Hematopoietic multipotent progenitor cell (in vitro differentiated cells): ENCODE measurements around the gene TMIGD3. TPM values are rescaled to one million over a fixed set of nuclear protein-coding genes. Genes with fewer than 3 reads are reported as not detected.
A peak's percentile ranks its signal among the peaks of the same experiment; 100 is the strongest.

ENCODE experiments used
- DNase-seq, 3 donors: peaks; one replicate each; pipeline ENCODE4 v3.0.0-alpha.2; 2011 to 2015; ENCODE audit warnings: low read depth in 2 of 3, low spot score in 2 of 3
- small RNA-seq: library from RNA; depleted of rRNA; stranded (forward); fragments of <200 nt; gene quantifications from one replicate; pipeline ENCODE3, GENCODE V24; 2012
- total RNA-seq: library from RNA; depleted of rRNA; stranded (reverse); fragments of >200 nt; gene quantifications from one replicate; pipeline ENCODE4 v1.2.3, GENCODE V29; 2012

Gene TMIGD3
- total RNA-seq, 1 donor, result 0.27 TPM

DNA sequence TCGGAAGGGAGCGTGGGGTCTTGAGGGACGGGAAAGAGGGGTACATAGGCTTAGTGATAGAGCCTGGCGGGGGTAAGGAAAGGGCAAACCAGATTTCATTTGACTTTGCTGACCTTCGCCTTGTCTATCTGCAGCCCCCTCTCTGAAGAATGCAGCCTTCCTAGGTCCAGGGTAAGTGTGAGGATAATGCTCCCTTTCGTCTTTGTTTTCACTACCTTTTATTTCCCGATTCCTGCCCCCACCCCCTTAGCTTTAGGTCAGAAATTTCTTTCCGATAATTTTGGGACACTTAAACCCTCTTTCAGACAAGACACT, 53.8 kb downstream of the TMIGD3 start:
- DNase-seq, result no peak

DNA sequence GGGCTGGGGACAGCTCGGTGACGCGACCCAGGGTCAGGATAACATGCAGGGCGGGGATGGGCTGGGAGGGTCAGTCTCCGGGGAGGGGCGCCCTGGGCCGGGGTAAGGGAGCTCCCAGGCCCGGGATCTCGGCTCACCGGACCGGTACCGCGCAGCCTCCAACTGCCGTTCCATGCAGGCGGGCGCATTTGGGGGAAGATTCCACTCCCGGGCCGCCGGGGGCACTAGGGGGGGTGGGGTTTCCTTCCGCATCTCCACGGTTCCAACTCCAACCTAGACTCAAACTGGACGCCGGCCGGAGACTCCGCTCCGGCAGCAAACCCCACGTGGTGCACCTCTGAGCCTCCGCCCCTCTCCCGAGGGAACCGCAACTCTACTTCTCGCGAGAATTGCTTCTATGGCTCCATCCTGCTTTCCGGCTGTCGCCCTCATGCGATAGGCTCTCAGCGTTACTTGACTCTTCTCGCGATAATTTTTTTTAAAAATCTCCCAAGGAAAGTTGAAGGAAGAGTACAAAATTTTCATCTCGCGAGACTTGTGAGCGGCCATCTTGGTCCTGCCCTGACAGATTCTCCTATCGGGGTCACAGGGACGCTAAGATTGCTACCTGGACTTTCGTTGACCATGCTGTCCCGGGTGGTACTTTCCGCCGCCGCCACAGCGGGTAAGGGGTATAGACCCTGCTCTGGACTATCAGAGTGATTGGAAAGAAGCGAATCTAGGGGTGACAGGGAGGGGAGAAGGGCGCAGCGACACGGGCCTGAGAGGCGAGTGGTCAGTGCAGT, 54.3 kb downstream of the TMIGD3 start, which contains the start of the genes ATP5PB and WDR77:
ATP5PB (plus strand) TSS at position 547 of the 785 bp plus-strand sequence; CDS start at position 625, 78 bp downstream.
WDR77 (minus strand) TSS at position 339 of the 785 bp plus-strand sequence; CDS start at position 252, 87 bp downstream.
- DNase-seq, result peak; percentile 78 to 99 (median 98)

DNA sequence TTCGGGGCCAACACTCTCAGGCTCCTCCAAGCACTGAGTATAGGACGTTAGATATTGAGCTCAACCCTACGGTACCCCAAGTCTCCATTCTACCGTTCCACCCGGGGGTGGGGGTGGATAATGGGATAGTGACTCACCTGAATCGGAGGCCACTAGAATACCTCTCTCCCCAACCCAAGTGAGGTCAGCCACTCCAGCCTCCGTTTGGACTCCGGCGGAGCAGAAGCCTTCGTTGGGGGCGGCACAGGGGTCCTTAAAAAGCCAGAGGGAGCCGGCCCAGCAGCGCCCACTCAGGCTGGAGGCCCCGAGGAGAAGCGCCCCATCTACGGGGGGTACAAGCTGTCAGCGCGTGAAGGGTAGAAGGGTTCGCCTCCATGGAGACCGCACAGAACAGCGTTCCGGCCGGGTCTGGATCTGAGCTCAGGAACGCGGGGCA, 54.9 kb downstream of the TMIGD3 start:
- peak in 1 of 3 donors; percentile 43 for DNase-seq

DNA sequence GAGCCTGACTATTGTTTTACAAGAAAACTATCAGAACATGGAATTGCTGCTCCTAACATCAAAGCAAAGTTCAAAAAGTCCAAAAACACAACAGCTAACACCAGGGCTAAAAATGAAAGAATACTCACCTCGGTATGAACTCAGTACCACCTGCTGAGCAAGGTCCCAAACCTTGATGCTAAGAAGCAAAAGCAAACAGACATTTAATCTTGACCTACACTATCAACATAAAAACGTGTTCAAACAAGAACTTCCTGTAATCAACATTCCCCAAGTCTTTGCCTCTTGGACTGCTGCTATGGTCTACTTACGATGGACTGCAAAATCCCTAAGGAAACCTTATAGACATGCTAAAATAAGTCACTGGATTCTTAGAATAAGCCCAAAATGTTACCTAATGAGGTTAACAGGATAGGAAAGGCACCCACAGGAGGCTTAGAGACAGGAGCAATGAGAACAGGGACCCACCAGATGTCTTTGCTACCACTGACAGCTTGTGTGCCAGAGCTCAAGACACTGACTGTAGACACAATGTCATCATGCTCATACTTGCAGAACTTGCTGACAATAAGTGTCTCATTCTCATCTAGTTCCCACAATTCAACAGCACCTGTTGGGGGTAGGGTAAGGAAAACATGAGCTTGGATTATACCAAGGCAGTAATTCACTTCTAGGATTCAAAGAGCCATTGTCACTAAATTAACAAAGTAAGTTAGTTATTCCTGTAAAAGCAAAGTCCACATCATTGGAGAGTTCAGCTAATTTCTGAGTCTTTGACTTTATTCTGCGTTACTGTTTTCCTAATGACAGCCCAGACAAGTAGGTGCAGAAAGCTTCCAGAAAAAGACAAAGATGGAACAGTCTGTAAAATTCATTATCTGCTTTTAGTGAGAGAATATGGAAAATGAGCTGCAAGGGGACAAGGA, 56.2 kb downstream of the TMIGD3 start:
- DNase-seq, result no peak

DNA sequence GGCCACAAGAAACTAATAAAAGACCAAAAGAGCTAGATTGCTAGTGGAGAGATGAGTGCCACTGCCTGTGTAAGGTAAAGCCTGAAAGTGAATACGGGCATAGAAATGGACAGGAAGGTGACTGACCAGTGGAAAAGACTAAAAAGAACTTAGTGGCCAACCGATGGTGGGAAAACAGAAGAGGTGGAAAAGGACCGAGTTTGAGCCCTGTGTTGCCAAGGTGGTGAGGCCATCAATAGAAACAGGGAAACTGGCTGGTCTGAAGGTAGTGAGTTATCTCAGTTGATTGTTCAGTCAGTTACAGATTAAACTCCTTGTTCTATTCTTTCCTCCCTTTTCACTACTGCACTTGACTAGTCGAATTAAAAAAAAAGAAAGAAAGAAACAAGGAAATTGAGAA, 56.9 kb downstream of the TMIGD3 start:
- DNase-seq, result no peak

DNA sequence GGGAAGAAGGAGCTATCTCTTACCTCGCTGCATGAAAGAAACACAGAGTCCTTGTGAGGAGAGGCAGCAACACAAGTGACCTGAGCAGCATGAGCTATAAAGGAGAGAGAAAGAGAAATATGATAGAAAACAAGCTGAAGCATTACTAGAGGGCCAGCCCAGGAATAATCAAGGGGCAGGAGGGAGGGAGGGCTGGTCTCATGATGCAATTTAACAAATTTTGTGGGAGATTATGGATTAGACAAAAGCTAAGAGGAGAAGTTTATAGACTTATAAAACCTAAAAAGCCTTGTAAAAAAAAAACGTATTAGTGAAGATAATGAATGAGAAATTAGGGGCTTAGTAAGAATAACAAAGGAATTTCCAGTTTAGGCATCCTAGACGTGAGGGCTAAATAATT, 59.4 kb downstream of the TMIGD3 start:
- DNase-seq, result no peak

DNA sequence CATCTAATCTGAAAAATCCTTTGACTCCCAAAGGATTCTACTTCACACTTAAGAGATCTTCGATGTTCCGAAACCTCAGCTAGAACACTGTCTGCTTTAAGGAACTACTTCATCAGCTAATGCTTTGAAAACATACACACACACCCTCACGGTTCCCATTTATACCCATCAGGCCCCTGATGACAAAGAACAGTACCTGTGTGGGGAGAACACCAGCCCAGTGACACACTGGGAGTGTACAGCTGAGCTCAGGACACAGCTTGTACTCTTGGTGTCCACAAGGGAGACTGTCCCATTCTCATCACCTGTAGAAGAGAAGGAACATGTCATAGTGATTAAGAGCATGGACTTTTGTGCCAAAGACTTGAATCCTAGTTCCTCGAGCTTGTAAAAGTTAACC, 61.0 kb downstream of the TMIGD3 start:
- no peak for DNase-seq

DNA sequence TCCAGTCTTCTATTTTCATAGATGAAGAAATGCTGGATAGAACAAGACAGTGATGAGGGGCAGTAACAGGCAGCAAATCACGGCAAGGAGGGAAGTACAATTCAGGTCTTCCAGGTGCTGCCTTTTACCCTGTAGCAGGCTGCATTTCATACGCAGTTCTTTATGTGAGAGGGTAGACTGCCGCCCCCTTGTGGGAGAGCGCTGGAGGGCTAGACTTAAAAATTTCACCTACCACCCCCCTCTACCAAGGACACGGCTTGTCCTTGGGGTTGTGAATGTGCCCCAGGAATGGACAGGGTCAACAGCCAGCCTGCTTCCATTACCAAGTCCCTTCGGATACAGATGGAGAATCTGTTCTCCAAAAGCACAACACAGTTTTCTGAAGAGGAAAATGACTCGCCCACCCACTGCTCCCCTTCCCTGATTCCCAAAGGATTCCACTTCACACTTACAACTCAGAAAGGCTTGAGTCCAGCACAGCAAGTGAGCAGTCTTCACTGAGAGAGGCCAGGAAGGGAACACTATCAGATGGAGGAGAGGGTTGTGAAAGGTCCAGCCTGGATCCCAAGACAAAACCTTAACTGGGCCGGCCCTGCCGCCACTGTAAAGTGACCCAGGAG, 61.8 kb downstream of the TMIGD3 start:
- DNase-seq, result peak; percentile 37 to 71 (median 57)

DNA sequence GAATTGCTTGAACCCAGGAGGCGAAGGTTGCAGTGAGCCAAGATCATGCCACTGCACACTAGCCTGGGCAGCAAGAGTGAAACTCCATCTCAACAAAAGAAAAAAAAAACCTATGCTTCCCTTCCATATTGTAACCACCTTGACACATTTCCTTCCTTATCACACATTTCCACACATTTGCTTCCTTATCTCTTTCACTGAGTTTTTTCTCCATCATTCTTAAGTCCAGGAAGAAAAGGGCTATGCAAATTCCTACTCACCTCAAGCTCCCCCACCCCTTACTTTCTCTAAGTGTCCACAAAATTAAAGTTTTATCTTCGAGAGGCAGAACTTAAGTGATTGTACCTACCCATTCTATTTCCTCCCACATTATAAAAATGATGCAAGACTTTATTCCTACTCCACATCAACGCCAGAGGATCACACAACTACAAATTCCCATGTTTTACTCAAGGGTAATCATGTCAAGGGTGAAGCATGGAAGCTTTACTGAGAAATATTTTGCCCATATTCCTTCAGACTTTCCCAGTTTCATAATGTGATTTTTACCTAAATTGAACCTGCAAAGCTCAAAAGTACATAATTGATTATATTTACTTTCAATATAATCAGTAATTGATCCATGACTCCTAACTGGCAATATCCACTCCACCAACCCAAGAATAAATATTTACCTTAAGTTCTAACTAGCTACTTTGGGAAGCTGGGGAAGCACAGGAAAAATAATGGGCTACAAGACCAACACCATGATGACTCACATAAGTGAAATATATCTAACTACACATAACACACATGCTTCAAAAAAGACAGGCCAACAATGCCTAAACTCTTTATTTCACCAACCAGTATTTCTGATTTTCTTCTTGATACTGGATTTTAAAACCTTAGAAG, 63.7 kb downstream of the TMIGD3 start:
- DNase-seq, result no peak

DNA sequence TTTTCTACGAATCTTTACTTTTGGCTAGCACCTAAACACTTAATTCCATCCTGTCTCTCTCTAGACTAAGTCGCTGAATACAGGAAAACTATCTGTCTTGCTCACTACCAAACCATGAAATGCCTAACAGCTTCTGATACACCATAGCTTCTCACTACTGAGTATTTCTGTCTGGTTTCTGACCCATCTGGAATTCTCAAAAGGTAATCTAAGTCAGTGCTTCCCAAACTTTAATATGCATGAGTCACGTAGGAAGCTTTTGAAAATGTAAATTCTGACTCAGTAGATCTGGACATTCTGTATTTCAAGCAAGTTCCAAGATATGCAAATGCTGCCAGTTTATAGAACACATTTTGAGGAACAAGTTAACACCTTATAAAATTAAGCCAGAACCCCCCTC, 66.7 kb downstream of the TMIGD3 start:
- DNase-seq, result no peak

Small RNA genes within 50 kb of the gene (small RNA-seq; reads per million reads assigned to genes)
- gene RF00019 (not detected), gene RNU6-792P (5.5 reads per million, percentile 88 among the genes with 10 or more reads in this experiment)

Other genes with a start within 250 kb of the TMIGD3 start
- gene CHIA, start 212.8 kb downstream of the TMIGD3 start, total RNA-seq, result not detected
- 1.1 TPM for gene OVGP1, start 75.9 kb downstream of the TMIGD3 start, total RNA-seq
- gene WDR77, start 54.4 kb downstream of the TMIGD3 start, total RNA-seq, result 73.0 TPM
- gene ATP5PB, start 54.2 kb downstream of the TMIGD3 start, total RNA-seq, result 176 TPM
- 7.8 TPM for gene C1orf162, start 29.6 kb downstream of the TMIGD3 start, total RNA-seq
- 0.54 TPM for gene ADORA3, start within 50 bp of the TMIGD3 start, total RNA-seq
- gene RAP1A, start 116.2 kb upstream of the TMIGD3 start, total RNA-seq, result 6.7 TPM
- gene INKA2, start 235.8 kb upstream of the TMIGD3 start, total RNA-seq, result 2.4 TPM